Breast epithelium (tissue), 4 donors: ENCODE results near the gene RABL2B. TPM values are rescaled to one million over a fixed set of nuclear protein-coding genes. Genes with fewer than 3 reads are reported as not detected.
A peak's percentile ranks its signal among the peaks of the same experiment; 100 is the strongest.

Experiments
- DNase-seq, 2 donors: peaks; one replicate each; pipeline ENCODE4 v3.0.0-alpha.2; 2019; ENCODE audit warnings: low spot score in 2 of 2
- H3K27ac ChIP-seq, 2 donors: fragments of 200-600 bp; sonication (generic) in 1 of 2; one replicate each; pipeline ENCODE4 v1.5.1; 2016 to 2019; ENCODE audit warnings: mild to moderate bottlenecking in 1 of 2
- H3K27me3 ChIP-seq, 2 donors: fragments of 200-600 bp; sonication (generic) in 1 of 2; one replicate each; pipeline versions ENCODE4 v1.5.1 to v1.6.0; 2017 to 2019; ENCODE audit warnings: control low read depth in 1 of 2, mild to moderate bottlenecking in 1 of 2
- H3K36me3 ChIP-seq: fragments of 200-600 bp; one replicate; pipeline ENCODE4 v1.5.1; 2019
- H3K4me1 ChIP-seq, 2 donors: fragments of 200-600 bp; sonication (generic); one replicate each; pipeline ENCODE4 v1.5.1; 2016 to 2019; ENCODE audit warnings: control low read depth in 1 of 2
- H3K4me3 ChIP-seq, 3 donors: fragments of 200-600 bp; sonication (generic); 1 replicate in 2 of 3; 2 replicates in 1 of 3; pipeline ENCODE4 v1.5.1; 2016 to 2019; ENCODE audit warnings: mild to moderate bottlenecking in 3 of 3, moderate library complexity in 2 of 3
- H3K9me3 ChIP-seq, 2 donors: fragments of 200-600 bp; sonication (generic) in 1 of 2; one replicate each; pipeline ENCODE4 v1.5.1; 2016 to 2019; ENCODE audit warnings: control low read depth in 1 of 2
- CTCF ChIP-seq, 3 donors: fragments of 450-650 bp; IDR thresholded peaks; one replicate each; pipeline ENCODE4 v1.5.1; 2016 to 2017; ENCODE audit warnings: antibody characterized with exemption in 3 of 3, mild to moderate bottlenecking in 3 of 3, moderate library complexity in 3 of 3
- POLR2A ChIP-seq: fragments of 450-650 bp; IDR thresholded peaks from one replicate; pipeline ENCODE4 v1.6.1; 2016; ENCODE audit warnings: antibody characterized with exemption, mild to moderate bottlenecking, moderate library complexity
- POLR2AphosphoS5 ChIP-seq, 3 donors: sonication (generic); formaldehyde crosslinking; IDR thresholded peaks; one replicate each; pipeline ENCODE4 v1.6.1; 2017; ENCODE audit warnings: antibody characterized with exemption in 3 of 3
- intact Hi-C: fragments of 100-400 bp; cut with DNase I; formaldehyde crosslinking; loops from one replicate; pipeline ENCODE4 v1.15.1; 2023; ENCODE audit warnings: low total_unique reads
- total RNA-seq, 3 donors: library from RNA; depleted of rRNA; stranded (reverse); fragments of >200 nt; gene quantifications; one replicate each; pipeline ENCODE4 v1.1.0, GENCODE V29; 2016

RABL2B gene
- total RNA-seq, 3 donors from 2014 or later, result 16.0 to 33.1 (median 32.1) TPM

GRCh38 chr22:50727678-50728522, 55.5 kb downstream of the RABL2B start:
- intact Hi-C loops, result no loop called here
- DNase-seq, result peak in 1 of 2 donors; percentile 28
- no peaks in the 10 kb centered on the region for H3K4me1 ChIP-seq
- no peaks in the 10 kb centered on the region for H3K27me3 ChIP-seq
- H3K36me3 ChIP-seq, result no peaks in the 10 kb centered on the region
- H3K9me3 ChIP-seq, result no peaks in the 10 kb centered on the region
- TF ChIP-seq CTCF (IDR thresholded peaks at IDR 0.05) (no peak), POLR2AphosphoS5 (IDR thresholded peaks at IDR 0.05) (no peak), POLR2A (no peak)
- no peak overlapping the region for H3K4me3 ChIP-seq
- no peak overlapping the region for H3K27ac ChIP-seq

- Histone ChIP-seq H3K4me3 (no peak overlapping the region), H3K4me1 (no peaks in the 10 kb centered on the region), H3K27me3 (no peaks in the 10 kb centered on the region), H3K9me3 (no peaks in the 10 kb centered on the region), H3K36me3 (no peaks in the 10 kb centered on the region), H3K27ac (no peak overlapping the region)
- intact Hi-C loops, result no loop called here
- TF ChIP-seq POLR2A (no peak), CTCF (IDR thresholded peaks at IDR 0.05) (no peak), POLR2AphosphoS5 (IDR thresholded peaks at IDR 0.05) (no peak)
- DNase-seq, result no peak
These were observed 56.6 kb downstream of the RABL2B start for GRCh38 chr22:50726643-50727340.

GRCh38 chr22:50725597-50725996, 57.8 kb downstream of the RABL2B start:
- no peak overlapping the region for H3K27ac ChIP-seq
- TF ChIP-seq POLR2A (no peak), POLR2AphosphoS5 (IDR thresholded peaks at IDR 0.05) (no peak), CTCF (IDR thresholded peaks at IDR 0.05) (no peak)
- no peaks in the 10 kb centered on the region for H3K4me1 ChIP-seq
- H3K4me3 ChIP-seq, result no peak overlapping the region
- DNase-seq, result no peak
- intact Hi-C loops, result no loop called here
- H3K27me3 ChIP-seq, result peaks cover 0 to 9% of the 10 kb centered on the region in 2 donors
- H3K36me3 ChIP-seq, result no peaks in the 10 kb centered on the region
- no peaks in the 10 kb centered on the region for H3K9me3 ChIP-seq

GRCh38 chr22:50724616-50725015, 58.8 kb downstream of the RABL2B start:
- peaks cover 0 to 18% of the 10 kb centered on the region in 2 donors for H3K27me3 ChIP-seq
- H3K36me3 ChIP-seq, result no peaks in the 10 kb centered on the region
- intact Hi-C loops, result no loop called here
- H3K4me3 ChIP-seq, result no peak overlapping the region
- no peaks in the 10 kb centered on the region for H3K4me1 ChIP-seq
- H3K9me3 ChIP-seq, result no peaks in the 10 kb centered on the region
- DNase-seq, result no peak
- H3K27ac ChIP-seq, result no peak overlapping the region
- no peak for TF ChIP-seq POLR2A
- no peak for TF ChIP-seq CTCF (IDR thresholded peaks at IDR 0.05)
- TF ChIP-seq POLR2AphosphoS5 (IDR thresholded peaks at IDR 0.05), result no peak

- TF ChIP-seq POLR2A (no peak), CTCF (IDR thresholded peaks at IDR 0.05) (no peak), POLR2AphosphoS5 (IDR thresholded peaks at IDR 0.05) (no peak)
- H3K4me1 ChIP-seq, result no peaks in the 10 kb centered on the region
- H3K4me3 ChIP-seq, result no peak overlapping the region
- no peak for DNase-seq
- peaks cover 0 to 23% of the 10 kb centered on the region in 2 donors for H3K27me3 ChIP-seq
- H3K36me3 ChIP-seq, result no peaks in the 10 kb centered on the region
- H3K9me3 ChIP-seq, result no peaks in the 10 kb centered on the region
- intact Hi-C loops, result no loop called here
- no peak overlapping the region for H3K27ac ChIP-seq
These were observed 59.4 kb downstream of the RABL2B start for GRCh38 chr22:50723991-50724390.
